ENCODE results near the gene PEPD.

GRCh38 chr19:33375156-33375836 is 146.3 kb downstream of the PEPD start:
- TF ChIP-seq CTCF (IDR thresholded peaks at IDR 0.05), result no peak
- TF ChIP-seq POLR2A (IDR thresholded peaks at IDR 0.05), result no peak
